Stimulated activated CD4-positive, alpha-beta T cell treated with anti-CD3 and anti-CD28 coated beads, Interleukin-2, amount 100 ng/mL, for 24 hours (primary cell): ENCODE measurements around the gene LDHB.
"Not testable (repeated sequence)": the region's sequence is repeated elsewhere in the genome, so short reads cannot be mapped to it uniquely, and the experiment has no call there.

Experiments
- DNase-seq, 2 donors: peaks; one replicate each; pipeline ENCODE4 v3.0.0-alpha.2; 2020

LDHB gene

GRCh38 chr12:21657326-21658077 lies at the start of gene LDHB:
TSS of gene LDHB (minus strand) at chr12:21657842. CDS start at chr12:21654671, 3,171 bp downstream.
- DNase-seq = peak; percentile 95 to 97

DNA sequence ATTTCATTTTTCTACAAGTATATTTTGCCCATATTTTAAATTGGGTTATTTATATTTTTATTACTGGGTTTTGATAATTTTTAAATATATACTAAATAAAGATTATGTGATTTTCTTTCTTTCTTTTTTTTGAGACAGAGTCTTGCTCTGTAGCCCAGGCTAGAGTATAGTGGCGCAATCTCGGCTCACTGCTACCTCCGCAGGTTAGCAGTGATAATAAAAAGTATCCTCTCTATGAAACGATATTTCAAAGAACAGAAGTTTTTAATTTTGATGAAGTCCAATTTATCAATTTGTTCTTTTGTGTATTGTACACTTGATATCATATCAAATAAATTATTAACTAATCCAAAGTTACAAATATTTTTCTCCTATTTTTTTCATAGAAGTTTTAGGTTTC lies 47.2 kb upstream of the LDHB start:
- DNase-seq = no peak

- no peak for DNase-seq
Measured at GRCh38 chr12:21699851-21700250, 42.2 kb upstream of the LDHB start.

GRCh38 chr12:21697904-21698630 lies 40.4 kb upstream of the LDHB start:
- DNase-seq = no peak

DNA sequence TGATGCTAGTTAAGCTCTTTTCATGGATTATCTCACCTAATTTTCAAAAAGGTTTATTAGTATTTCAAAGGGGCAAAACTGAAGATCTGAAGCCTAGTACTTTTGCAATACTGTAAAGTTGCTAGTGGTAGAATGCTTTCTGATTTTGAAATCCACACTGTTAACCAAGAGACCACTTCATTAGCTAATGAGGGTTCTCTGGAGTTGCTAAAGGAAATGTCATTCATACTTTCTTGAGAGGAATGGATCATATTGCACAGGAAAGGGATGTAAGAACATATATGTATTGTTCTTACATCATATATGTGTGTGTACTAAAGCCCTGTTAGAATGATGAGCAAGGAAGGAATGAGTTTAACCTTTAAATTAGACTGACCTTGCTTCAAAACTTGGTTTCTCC lies 39.0 kb upstream of the LDHB start:
- DNase-seq = no peak

DNA sequence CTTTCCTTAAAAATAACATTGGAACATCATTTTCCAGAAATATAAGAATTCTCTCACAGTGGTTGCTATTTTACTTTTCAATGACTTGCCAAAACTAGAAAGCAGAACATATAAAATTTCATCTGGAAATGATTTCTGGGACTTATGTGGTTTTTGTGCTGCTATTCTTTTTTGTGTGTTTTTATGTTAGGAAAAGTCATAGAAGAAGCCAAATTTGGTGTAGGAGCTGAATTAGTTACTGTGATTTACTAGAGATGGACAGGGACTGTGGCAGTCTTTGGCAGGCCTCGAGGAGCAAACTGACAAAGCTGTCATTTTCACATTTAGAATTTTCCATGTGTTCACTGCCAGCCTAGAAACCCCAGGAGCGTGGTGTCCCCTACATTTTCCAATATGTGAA lies 38.3 kb upstream of the LDHB start:
- DNase-seq = no peak

- DNase-seq = no peak
Measured at GRCh38 chr12:21694660-21695059, 37.0 kb upstream of the LDHB start.

DNA sequence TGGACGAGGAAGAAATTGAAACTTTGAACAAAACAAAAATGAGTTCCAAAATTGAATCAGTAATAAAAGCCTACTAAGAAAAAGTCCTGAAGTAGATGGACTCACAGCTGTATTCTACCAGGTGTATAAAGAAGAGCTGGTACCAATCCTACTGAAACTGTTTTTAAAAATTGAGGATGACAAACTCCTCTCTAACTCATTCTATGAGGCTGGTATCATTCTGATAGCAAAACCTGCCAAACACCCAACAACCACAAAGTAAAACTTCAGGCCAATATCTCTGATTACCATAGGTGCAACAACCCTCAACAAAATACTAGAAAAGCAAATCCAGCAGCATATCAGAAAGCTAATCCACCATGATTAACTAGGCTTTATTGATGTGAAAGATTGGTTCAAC lies 33.9 kb upstream of the LDHB start:
- DNase-seq = no peak

- no peak for DNase-seq
Measured at GRCh38 chr12:21690704-21691368, 33.2 kb upstream of the LDHB start.

DNA sequence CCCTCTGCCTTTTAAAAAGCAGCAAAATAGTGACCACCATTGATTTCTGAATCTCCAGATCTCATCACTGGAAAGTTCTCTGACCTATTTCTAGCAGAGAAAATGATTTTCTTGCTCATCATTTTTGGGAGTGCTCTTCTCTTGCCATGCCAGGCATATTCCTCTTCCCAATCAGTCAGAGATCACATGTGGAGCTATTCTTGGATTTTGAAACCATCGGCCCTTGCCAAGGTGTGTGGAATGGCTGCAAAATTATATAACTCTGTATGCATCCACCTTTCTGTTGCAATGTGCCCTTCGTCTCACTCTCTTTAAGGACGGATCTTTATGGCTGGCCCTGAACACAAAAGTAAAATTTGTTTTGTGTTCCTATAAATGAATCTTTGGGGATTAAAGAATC lies 25.5 kb upstream of the LDHB start:
- no peak for DNase-seq

DNA sequence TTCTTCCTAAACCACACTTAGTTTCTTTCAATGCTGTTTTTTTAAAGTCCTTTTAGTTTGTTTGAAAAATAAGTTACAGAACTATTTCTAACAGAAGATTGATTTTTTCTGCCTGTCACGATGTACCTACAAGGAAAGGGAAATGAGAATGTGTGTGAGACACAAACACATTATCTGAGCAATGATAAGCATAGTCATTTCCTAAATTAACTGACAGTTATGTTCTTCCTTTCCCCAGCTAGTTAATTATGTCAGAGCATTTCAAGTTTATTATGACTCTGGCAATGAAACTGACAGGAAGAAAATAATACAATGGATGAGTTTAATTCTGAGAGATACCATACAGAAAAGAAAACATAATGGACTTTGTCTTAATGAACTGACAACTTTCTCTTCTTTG lies 21.3 kb upstream of the LDHB start:
- no peak for DNase-seq

- no peak for DNase-seq
Measured at GRCh38 chr12:21677622-21678277, 20.1 kb upstream of the LDHB start.

DNA sequence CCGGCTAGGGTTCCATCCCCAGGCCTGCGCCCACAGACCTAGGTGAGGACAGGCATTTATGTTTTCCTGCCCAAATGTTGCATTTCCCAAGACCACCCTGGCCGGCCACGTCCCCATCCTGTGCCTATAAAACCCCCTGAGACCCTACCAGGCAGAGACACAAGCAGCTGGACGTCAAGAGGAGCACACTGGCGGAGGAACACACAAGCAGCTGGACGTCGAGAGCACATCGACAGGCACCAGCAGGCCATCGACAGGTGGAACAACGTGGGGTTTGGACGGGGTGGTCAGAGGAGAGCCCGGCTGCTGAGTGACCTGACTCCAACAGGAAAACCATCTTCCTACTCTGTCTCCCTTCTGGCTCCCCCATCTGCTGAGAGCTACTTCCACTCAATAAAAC lies 19.6 kb upstream of the LDHB start:
- no peak for DNase-seq

- no peak for DNase-seq
Measured at GRCh38 chr12:21676776-21677175, 19.1 kb upstream of the LDHB start.

DNA sequence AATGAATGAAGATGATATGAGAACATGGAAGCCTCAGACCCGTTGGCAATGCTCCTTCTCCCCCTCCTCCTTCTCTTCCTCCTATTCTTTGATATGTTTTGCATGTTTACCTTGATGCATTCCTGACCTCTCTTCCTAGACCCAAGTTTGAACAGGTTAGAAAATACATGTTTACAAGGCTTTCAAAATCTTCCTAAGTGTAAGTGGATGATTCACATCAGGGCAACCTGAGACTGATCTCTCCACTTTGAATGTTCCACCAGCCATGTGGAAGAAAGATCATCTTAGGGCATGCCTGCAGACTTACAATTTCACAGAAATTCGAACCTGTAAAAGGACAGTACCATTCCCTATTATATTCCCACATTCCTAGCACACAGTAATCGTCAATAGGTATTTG lies 18.0 kb upstream of the LDHB start:
- DNase-seq = no peak

- no peak for DNase-seq
Measured at GRCh38 chr12:21675096-21675495, 17.5 kb upstream of the LDHB start.

GRCh38 chr12:21673830-21674552 lies 16.3 kb upstream of the LDHB start:
- not testable (repeated sequence) for DNase-seq

- no peak for DNase-seq
Measured at GRCh38 chr12:21672146-21672545, 14.5 kb upstream of the LDHB start.

GRCh38 chr12:21666722-21667121 lies 9.1 kb upstream of the LDHB start:
- DNase-seq = no peak

GRCh38 chr12:21665816-21666215 lies 8.2 kb upstream of the LDHB start:
- DNase-seq = no peak

GRCh38 chr12:21662122-21662792 lies 4.6 kb upstream of the LDHB start:
- DNase-seq = no peak
